Melanocyte of skin (primary cell): ENCODE data around the gene TSPAN10. TPM values are rescaled to one million over a fixed set of nuclear protein-coding genes. Genes with fewer than 3 reads are reported as not detected.

Source experiments
- small RNA-seq, 2 donors: library from RNA; depleted of rRNA; stranded (forward); fragments of <200 nt; gene quantifications; one replicate each; pipeline ENCODE3, GENCODE V24; 2012
- total RNA-seq, 2 donors: library from RNA; depleted of rRNA; stranded (reverse); fragments of >200 nt; gene quantifications; 2 replicates each; pipeline ENCODE4 v1.2.3, GENCODE V29; 2012

TSPAN10 gene
- total RNA-seq, result 100 to 1,000 TPM in 1 of 2 donors, 10 to 100 TPM in 1; 77.6 to 121 TPM

GRCh38 chr17:81636505-81637288, at the start of gene TSPAN10, which contains the start of gene NPLOC4:
Gene TSPAN10, plus strand, starts transcription at chr17:81637196. Its CDS starts 5,217 bp downstream, at chr17:81642413.
Gene NPLOC4, minus strand, starts transcription at chr17:81637112. Its CDS starts 182 bp downstream, at chr17:81636930.

GRCh38 chr17:81656118-81656743, 19.2 kb downstream of the TSPAN10 start, which contains the start of gene PDE6G:
Gene PDE6G, minus strand, starts transcription at chr17:81656542. Its CDS starts 3,237 bp downstream, at chr17:81653305.

GRCh38 chr17:81666342-81667191, 29.6 kb downstream of the TSPAN10 start, which contains the start of the genes CCDC137 and OXLD1:
Gene CCDC137, plus strand, starts transcription at chr17:81666737. Its CDS starts 30 bp downstream, at chr17:81666767.
Gene OXLD1, minus strand, starts transcription at chr17:81666605. Its CDS starts 28 bp downstream, at chr17:81666577.

GRCh38 chr17:81683584-81684441, 46.8 kb downstream of the TSPAN10 start, which contains the start of the genes ARL16 and HGS:
Gene ARL16, minus strand, starts transcription at chr17:81683797. Its CDS starts 44 bp downstream, at chr17:81683753.
Gene HGS, plus strand, starts transcription at chr17:81684011. Its CDS starts 56 bp downstream, at chr17:81684067.

Small RNAs within 50 kb of the gene (small RNA-seq; reads per million reads assigned to genes)
- 0 reads per million in 2 donors for gene MIR6786

Other genes starting within 250 kb of the TSPAN10 start
- 10 to 100 TPM; 19.3 to 21.3 TPM for gene BAHCC1, start 241.7 kb upstream of the TSPAN10 start, total RNA-seq
- 1,000 to 10,000 TPM; 6,005 to 7,523 TPM for gene ACTG1, start 124.4 kb upstream of the TSPAN10 start, total RNA-seq
- under 1 TPM; 0.34 to 0.67 TPM for gene FSCN2, start 108.8 kb upstream of the TSPAN10 start, total RNA-seq
- 10 to 100 TPM; 19.6 to 20.0 TPM for gene FAAP100, start 84.8 kb upstream of the TSPAN10 start, total RNA-seq
- 100 to 1,000 TPM; 135 to 147 TPM for gene NPLOC4, start 84 bp upstream of the TSPAN10 start, total RNA-seq
- gene PDE6G, start 19.3 kb downstream of the TSPAN10 start, total RNA-seq, result 1 to 10 TPM in 1 of 2 donors, under 1 TPM in 1; 1.00 to 1.0 TPM
- 10 to 100 TPM; 32.0 to 38.0 TPM for gene OXLD1, start 29.4 kb downstream of the TSPAN10 start, total RNA-seq
- 10 to 100 TPM in 1 of 2 donors, 1 to 10 TPM in 1; 4.8 to 10.7 TPM for gene CCDC137, start 29.5 kb downstream of the TSPAN10 start, total RNA-seq
- 10 to 100 TPM; 14.0 to 17.6 TPM for gene ARL16, start 46.6 kb downstream of the TSPAN10 start, total RNA-seq
- 100 to 1,000 TPM in 1 of 2 donors, 10 to 100 TPM in 1; 87.1 to 105 TPM for gene HGS, start 46.8 kb downstream of the TSPAN10 start, total RNA-seq
- 10 to 100 TPM; 18.6 to 30.6 TPM for gene MRPL12, start 66.2 kb downstream of the TSPAN10 start, total RNA-seq
- 10 to 100 TPM; 12.7 to 27.6 TPM for gene SLC25A10, start 75.1 kb downstream of the TSPAN10 start, total RNA-seq
- gene GCGR, start 167.0 kb downstream of the TSPAN10 start, total RNA-seq, result not detected
- 10 to 100 TPM; 84.9 to 98.4 TPM for gene MCRIP1, start 196.1 kb downstream of the TSPAN10 start, total RNA-seq
- not detected for gene PPP1R27, start 197.9 kb downstream of the TSPAN10 start, total RNA-seq
- 100 to 1,000 TPM; 383 to 481 TPM for gene P4HB, start 223.3 kb downstream of the TSPAN10 start, total RNA-seq
- gene ARHGDIA, start 234.1 kb downstream of the TSPAN10 start, total RNA-seq, result 100 to 1,000 TPM; 192 to 263 TPM